HepG2 (cell line): ENCODE data around the gene ERCC6L2. TPM values are rescaled to one million over a fixed set of nuclear protein-coding genes. Genes with fewer than 3 reads are reported as not detected.

Source experiments
- CHCHD3 ChIP-seq: sonication (generic); formaldehyde crosslinking; IDR thresholded peaks from 2 replicates; pipeline ENCODE4 v1.8.0; 2022; ENCODE audit warnings: mild to moderate bottlenecking, missing genetic modification reagents, moderate library complexity
- GTF2F1 ChIP-seq: fragments of 150-350 bp; IDR thresholded peaks from 2 replicates; pipeline ENCODE4 v1.6.1; 2014; ENCODE audit warnings: low read length
- KDM4B ChIP-seq: sonication (generic); formaldehyde crosslinking; IDR thresholded peaks from 2 replicates; pipeline ENCODE4 v1.4.0; 2020; ENCODE audit warnings: missing genetic modification reagents
- MTA3 ChIP-seq: sonication (generic); formaldehyde crosslinking; IDR thresholded peaks from 2 replicates; pipeline ENCODE4 v1.4.0; 2020; ENCODE audit warnings: missing genetic modification reagents
- RBM39 ChIP-seq: fragments of 200-400 bp; formaldehyde crosslinking; IDR thresholded peaks from one replicate; pipeline ENCODE4 v1.6.1; 2018; ENCODE audit warnings: antibody characterized with exemption, mild to moderate bottlenecking, low read depth, low read length; ENCODE audit not compliant: poor library complexity, severe bottlenecking
- SRSF4 ChIP-seq: fragments of 200-400 bp; formaldehyde crosslinking; IDR thresholded peaks from one replicate; pipeline ENCODE4 v1.6.1; 2018; ENCODE audit warnings: mild to moderate bottlenecking, low read depth, low read length, moderate library complexity; ENCODE audit not compliant: poor library complexity, severe bottlenecking
- ZBTB14 ChIP-seq: sonication (generic); formaldehyde crosslinking; IDR thresholded peaks from 2 replicates; pipeline ENCODE4 v1.4.0; 2020; ENCODE audit warnings: missing genetic modification reagents
- ZBTB43 ChIP-seq: sonication (generic); formaldehyde crosslinking; conservative IDR thresholded peaks from 2 replicates; pipeline ENCODE4 v1.4.0; 2020; ENCODE audit warnings: missing genetic modification reagents
- ZNF724P ChIP-seq: sonication (generic); formaldehyde crosslinking; IDR thresholded peaks from 2 replicates; pipeline ENCODE4 v1.8.0; 2022; ENCODE audit warnings: missing genetic modification reagents, borderline replicate concordance
- ZNF777 ChIP-seq: sonication (generic); formaldehyde crosslinking; IDR thresholded peaks from 2 replicates; pipeline ENCODE4 v1.4.0; 2020; ENCODE audit warnings: missing genetic modification reagents
- polyA plus RNA-seq, 8 experiments: library from polyadenylated mRNA; depleted of rRNA in 3 of 8; stranded (reverse) in 7 of 8; unstranded in 1 of 8; fragments of >200 nt; fragmentation: Illumina TruSeq in 4 of 8; extraction: Trizol in 4 of 8; gene quantifications; 2 replicates each; pipeline versions ENCODE4 v1.2.1 to v1.2.3, GENCODE V29; 2011 to 2016; ENCODE audit warnings: low read depth in 4 of 8, missing spikeins in 1 of 8, mixed read lengths in 1 of 8; ENCODE audit not compliant: insufficient read depth in 1 of 8
- total RNA-seq, 5 experiments: library from RNA; depleted of rRNA; stranded (reverse); fragments of >200 nt; fragmentation: Illumina TruSeq; extraction: Trizol; gene quantifications; 2 replicates each; pipeline ENCODE4 v1.2.3, GENCODE V29; 2016; ENCODE audit warnings: low read depth in 1 of 5
- TF ChIP-seq, protein P1 (sequence below): sonication (generic); formaldehyde crosslinking; IDR thresholded peaks from 2 replicates; pipeline ENCODE4 v1.5.0; 2020; ENCODE audit warnings: mild to moderate bottlenecking, missing genetic modification reagents, borderline replicate concordance
- TF ChIP-seq, protein P2 (sequence below): sonication (generic); formaldehyde crosslinking; IDR thresholded peaks from 2 replicates; pipeline ENCODE4 v1.5.0; 2020; ENCODE audit warnings: mild to moderate bottlenecking, missing genetic modification reagents, borderline replicate concordance

ERCC6L2 gene
- total and polyA plus RNA-seq, 2 of the 13 experiments (the other 11 are each of a cell fraction or from before 2014, with no cell fraction given): 13.4 to 45.9 TPM

DNA sequence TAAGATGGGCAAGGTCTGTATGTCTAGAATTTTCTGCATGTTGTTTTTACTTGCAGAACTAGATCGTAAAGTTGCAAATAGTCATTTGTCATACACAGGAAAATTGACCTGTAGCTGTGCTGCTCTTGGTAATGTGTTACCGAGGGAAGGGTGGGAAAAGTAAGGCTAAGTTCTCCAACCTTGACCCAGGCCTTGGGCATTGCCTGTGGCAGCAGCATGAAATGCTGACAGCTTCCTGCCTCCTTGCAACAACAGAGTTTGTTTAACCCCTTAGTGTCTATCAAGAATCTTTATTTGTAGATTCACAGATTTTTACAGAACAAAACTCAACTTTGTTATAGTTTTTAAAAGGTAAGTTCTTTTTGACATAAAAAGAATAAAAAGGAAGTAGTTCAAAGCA lies 48.3 kb downstream of the ERCC6L2 start (continued):
- TF ChIP-seq, protein P1, sequence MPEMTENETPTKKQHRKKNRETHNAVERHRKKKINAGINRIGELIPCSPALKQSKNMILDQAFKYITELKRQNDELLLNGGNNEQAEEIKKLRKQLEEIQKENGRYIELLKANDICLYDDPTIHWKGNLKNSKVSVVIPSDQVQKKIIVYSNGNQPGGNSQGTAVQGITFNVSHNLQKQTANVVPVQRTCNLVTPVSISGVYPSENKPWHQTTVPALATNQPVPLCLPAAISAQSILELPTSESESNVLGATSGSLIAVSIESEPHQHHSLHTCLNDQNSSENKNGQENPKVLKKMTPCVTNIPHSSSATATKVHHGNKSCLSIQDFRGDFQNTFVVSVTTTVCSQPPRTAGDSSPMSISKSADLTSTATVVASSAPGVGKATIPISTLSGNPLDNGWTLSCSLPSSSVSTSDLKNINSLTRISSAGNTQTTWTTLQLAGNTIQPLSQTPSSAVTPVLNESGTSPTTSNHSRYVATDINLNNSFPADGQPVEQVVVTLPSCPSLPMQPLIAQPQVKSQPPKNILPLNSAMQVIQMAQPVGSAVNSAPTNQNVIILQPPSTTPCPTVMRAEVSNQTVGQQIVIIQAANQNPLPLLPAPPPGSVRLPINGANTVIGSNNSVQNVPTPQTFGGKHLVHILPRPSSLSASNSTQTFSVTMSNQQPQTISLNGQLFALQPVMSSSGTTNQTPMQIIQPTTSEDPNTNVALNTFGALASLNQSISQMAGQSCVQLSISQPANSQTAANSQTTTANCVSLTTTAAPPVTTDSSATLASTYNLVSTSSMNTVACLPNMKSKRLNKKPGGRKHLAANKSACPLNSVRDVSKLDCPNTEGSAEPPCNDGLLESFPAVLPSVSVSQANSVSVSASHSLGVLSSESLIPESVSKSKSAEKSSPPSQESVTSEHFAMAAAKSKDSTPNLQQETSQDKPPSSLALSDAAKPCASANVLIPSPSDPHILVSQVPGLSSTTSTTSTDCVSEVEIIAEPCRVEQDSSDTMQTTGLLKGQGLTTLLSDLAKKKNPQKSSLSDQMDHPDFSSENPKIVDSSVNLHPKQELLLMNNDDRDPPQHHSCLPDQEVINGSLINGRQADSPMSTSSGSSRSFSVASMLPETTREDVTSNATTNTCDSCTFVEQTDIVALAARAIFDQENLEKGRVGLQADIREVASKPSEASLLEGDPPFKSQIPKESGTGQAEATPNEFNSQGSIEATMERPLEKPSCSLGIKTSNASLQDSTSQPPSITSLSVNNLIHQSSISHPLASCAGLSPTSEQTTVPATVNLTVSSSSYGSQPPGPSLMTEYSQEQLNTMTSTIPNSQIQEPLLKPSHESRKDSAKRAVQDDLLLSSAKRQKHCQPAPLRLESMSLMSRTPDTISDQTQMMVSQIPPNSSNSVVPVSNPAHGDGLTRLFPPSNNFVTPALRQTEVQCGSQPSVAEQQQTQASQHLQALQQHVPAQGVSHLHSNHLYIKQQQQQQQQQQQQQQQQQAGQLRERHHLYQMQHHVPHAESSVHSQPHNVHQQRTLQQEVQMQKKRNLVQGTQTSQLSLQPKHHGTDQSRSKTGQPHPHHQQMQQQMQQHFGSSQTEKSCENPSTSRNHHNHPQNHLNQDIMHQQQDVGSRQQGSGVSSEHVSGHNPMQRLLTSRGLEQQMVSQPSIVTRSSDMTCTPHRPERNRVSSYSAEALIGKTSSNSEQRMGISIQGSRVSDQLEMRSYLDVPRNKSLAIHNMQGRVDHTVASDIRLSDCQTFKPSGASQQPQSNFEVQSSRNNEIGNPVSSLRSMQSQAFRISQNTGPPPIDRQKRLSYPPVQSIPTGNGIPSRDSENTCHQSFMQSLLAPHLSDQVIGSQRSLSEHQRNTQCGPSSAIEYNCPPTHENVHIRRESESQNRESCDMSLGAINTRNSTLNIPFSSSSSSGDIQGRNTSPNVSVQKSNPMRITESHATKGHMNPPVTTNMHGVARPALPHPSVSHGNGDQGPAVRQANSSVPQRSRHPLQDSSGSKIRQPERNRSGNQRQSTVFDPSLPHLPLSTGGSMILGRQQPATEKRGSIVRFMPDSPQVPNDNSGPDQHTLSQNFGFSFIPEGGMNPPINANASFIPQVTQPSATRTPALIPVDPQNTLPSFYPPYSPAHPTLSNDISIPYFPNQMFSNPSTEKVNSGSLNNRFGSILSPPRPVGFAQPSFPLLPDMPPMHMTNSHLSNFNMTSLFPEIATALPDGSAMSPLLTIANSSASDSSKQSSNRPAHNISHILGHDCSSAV: no peak
- TF ChIP-seq RBM39: no peak
- no peak for TF ChIP-seq ZBTB14 (CRISPR knock-in tag)
- no peak for TF ChIP-seq SRSF4
- TF ChIP-seq, protein P2, sequence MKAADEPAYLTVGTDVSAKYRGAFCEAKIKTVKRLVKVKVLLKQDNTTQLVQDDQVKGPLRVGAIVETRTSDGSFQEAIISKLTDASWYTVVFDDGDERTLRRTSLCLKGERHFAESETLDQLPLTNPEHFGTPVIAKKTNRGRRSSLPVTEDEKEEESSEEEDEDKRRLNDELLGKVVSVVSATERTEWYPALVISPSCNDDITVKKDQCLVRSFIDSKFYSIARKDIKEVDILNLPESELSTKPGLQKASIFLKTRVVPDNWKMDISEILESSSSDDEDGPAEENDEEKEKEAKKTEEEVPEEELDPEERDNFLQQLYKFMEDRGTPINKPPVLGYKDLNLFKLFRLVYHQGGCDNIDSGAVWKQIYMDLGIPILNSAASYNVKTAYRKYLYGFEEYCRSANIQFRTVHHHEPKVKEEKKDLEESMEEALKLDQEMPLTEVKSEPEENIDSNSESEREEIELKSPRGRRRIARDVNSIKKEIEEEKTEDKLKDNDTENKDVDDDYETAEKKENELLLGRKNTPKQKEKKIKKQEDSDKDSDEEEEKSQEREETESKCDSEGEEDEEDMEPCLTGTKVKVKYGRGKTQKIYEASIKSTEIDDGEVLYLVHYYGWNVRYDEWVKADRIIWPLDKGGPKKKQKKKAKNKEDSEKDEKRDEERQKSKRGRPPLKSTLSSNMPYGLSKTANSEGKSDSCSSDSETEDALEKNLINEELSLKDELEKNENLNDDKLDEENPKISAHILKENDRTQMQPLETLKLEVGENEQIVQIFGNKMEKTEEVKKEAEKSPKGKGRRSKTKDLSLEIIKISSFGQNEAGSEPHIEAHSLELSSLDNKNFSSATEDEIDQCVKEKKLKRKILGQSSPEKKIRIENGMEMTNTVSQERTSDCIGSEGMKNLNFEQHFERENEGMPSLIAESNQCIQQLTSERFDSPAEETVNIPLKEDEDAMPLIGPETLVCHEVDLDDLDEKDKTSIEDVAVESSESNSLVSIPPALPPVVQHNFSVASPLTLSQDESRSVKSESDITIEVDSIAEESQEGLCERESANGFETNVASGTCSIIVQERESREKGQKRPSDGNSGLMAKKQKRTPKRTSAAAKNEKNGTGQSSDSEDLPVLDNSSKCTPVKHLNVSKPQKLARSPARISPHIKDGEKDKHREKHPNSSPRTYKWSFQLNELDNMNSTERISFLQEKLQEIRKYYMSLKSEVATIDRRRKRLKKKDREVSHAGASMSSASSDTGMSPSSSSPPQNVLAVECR (CRISPR knock-in tag): no peak
- TF ChIP-seq KDM4B: no peak
- TF ChIP-seq ZBTB43 (CRISPR knock-in tag): no peak
- no peak for TF ChIP-seq CHCHD3 (CRISPR knock-in tag)
- no peak for TF ChIP-seq GTF2F1
- TF ChIP-seq ZNF724P (CRISPR knock-in tag): no peak
- no peak for TF ChIP-seq MTA3 (CRISPR knock-in tag)
- TF ChIP-seq ZNF777 (CRISPR knock-in tag): no peak
